ENCODE results near the gene UQCC3. TPM values are rescaled to one million over a fixed set of nuclear protein-coding genes. Genes with fewer than 3 reads are reported as not detected.

UQCC3 gene
- total and polyA plus RNA-seq, 2 donors (not counting 3 experiments of a cell fraction or from before 2014, with no cell fraction given), result 8.6 to 15.5 TPM

DNA sequence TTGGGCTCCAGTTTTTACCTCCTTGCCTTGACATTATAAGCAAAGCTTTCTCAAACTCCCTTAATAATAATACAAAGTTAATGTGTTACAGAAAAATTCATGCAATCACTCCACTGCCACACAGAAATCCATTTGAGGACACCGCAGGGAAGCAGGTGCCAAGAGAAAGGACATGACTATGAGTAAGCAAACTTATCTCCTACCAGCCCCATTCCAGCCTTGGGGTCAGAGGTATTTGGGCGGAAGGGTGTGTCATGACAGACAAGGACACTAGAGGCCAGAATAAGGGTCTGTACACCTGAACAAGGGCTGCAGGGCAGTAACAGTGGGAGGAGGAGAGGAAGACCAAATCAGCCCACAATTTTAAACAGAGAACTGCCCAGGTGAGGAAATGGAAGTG, 41.9 kb downstream of the UQCC3 start:
- ChIA-PET POLR2A (no interaction called here), CTCF (interaction anchor here (0.7 to 1.2 kb wide), 2 partner anchors 11 to 289 kb away, joined by 3 read pairs; no protein-coding TSS in a partner anchor)
- H3K36me3 ChIP-seq (ENCODE audit: control insufficient read depth in 2 of 2, extremely low read depth in 1 of 2, insufficient read depth in 2 of 2, low read length in 2 of 2), result peaks cover 31 to 39% of the 10 kb centered on the region in 2 experiments
- H3K27me3 ChIP-seq (ENCODE audit: control insufficient read depth in 2 of 2, insufficient read depth in 2 of 2, low read length in 2 of 2), result no peaks in the 10 kb centered on the region
- no peaks in the 10 kb centered on the region for H3K9me1 ChIP-seq (replicated peaks; ENCODE audit: control insufficient read depth, extremely low read depth, insufficient read depth, low read length)
- no peak for TF ChIP-seq POLR2AphosphoS5 (IDR thresholded peaks at IDR 0.05; ENCODE audit: insufficient read depth, low read depth, low read length)
- no peak for TF ChIP-seq POLR2A (IDR thresholded peaks at IDR 0.05; ENCODE audit: low read depth, low read length)
- no peak for TF ChIP-seq EZH2 (IDR thresholded peaks at IDR 0.05; ENCODE audit: borderline replicate concordance, low read depth, low read length, severe bottlenecking)
- TF ChIP-seq FOS (IDR thresholded peaks at IDR 0.05; ENCODE audit: borderline replicate concordance, insufficient read depth, low read length), result no peak
- BruUV-seq (replicated peaks), result no TSS peak
- H3K79me2 ChIP-seq (ENCODE audit: control insufficient read depth, insufficient read depth, low read length), result peaks cover 20% of the 10 kb centered on the region
- H2AFZ ChIP-seq (ENCODE audit: low read depth, low read length), result no peak overlapping the region
- intact Hi-C loops (cut with micrococcal nuclease), result no loop called here
- H3K4me2 ChIP-seq (ENCODE audit: insufficient read depth, low read length), result no peak overlapping the region
- no peak overlapping the region for H3K4me3 ChIP-seq (replicated peaks in 1 of 3; ENCODE audit: insufficient read depth in 1 of 3, low read depth in 1 of 3, low read length in 3 of 3)
- DNase-seq (ENCODE audit: low read depth, low spot score) (no peak), FAIRE-seq (no peak)
- no peak overlapping the region for H3K9ac ChIP-seq (replicated peaks; ENCODE audit: extremely low read depth, insufficient read depth, low read length)
- no peak overlapping the region for H3K27ac ChIP-seq (ENCODE audit: insufficient read depth, low read depth, low read length)
- H4K20me1 ChIP-seq (replicated peaks; ENCODE audit: control insufficient read depth, extremely low read depth, insufficient read depth, low read length), result no peaks in the 10 kb centered on the region
- peaks cover 12% of the 10 kb centered on the region for H3K4me1 ChIP-seq (ENCODE audit: control insufficient read depth, extremely low read depth, insufficient read depth, low read length)
- dilution Hi-C loops (cut with MboI; ENCODE audit: extremely low pct_ligation_motif_present, low sequenced_read_pairs), result no loop called here
- no peaks in the 10 kb centered on the region for H3K9me3 ChIP-seq (replicated peaks; ENCODE audit: control insufficient read depth, insufficient read depth, low read length)

DNA sequence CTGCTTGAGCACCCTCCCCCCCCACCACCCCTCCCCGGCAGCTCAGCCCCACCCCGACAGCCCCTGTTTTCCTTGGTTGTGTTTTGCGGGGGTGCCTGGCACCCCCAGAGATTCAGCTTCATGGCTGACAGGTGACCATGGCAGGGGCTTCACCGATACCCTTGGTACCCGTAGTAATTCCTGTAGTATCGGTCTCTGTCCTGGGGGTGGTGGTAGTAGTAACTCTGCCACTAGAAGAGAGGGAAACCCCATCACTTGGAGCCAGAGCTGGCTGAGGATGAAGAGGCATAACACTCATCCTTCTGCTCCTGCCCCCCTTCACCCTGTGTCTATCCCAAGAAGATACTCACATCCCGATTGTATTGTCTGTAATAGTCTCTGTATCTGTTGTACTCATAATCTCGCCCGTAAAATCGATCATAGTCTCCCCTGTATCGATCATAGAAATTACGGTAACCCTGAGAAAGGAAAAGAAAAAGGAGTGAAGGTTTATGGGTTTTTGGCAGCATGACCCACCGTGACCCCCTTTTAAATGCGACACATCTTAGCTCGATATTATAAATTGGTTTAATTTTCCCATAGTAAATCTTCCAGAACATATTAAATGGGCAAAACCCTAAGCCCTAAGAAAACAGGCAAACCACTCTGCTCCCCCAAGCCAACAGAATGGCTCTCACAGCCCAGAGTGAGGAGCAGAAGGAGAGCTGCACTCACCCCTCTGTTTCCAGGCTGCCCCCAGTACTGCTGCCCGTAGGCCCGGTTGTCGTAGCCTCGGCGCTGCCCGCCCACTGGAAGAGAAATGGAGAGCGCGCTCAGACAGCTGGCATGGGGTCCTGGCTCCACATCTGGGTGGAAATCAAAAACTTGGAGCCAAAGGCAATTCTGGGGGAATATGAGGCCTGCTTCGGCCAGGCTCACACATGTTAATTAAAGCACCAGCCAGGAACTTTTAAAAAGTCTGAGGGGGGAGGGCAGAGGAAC, 44.0 kb downstream of the UQCC3 start:
- BruUV-seq (replicated peaks), result no TSS peak
- Histone ChIP-seq H3K27me3 (ENCODE audit: control insufficient read depth in 2 of 2, insufficient read depth in 2 of 2, low read length in 2 of 2) (no peaks in the 10 kb centered on the region), H2AFZ (ENCODE audit: low read depth, low read length) (no peak overlapping the region), H3K4me2 (ENCODE audit: insufficient read depth, low read length) (no peak overlapping the region), H3K27ac (ENCODE audit: insufficient read depth, low read depth, low read length) (no peak overlapping the region), H4K20me1 (replicated peaks; ENCODE audit: control insufficient read depth, extremely low read depth, insufficient read depth, low read length) (no peaks in the 10 kb centered on the region), H3K79me2 (ENCODE audit: control insufficient read depth, insufficient read depth, low read length) (peaks cover 30% of the 10 kb centered on the region), H3K4me1 (ENCODE audit: control insufficient read depth, extremely low read depth, insufficient read depth, low read length) (no peaks in the 10 kb centered on the region), H3K9me3 (replicated peaks; ENCODE audit: control insufficient read depth, insufficient read depth, low read length) (no peaks in the 10 kb centered on the region), H3K9me1 (replicated peaks; ENCODE audit: control insufficient read depth, extremely low read depth, insufficient read depth, low read length) (no peaks in the 10 kb centered on the region), H3K36me3 (ENCODE audit: control insufficient read depth in 2 of 2, extremely low read depth in 1 of 2, insufficient read depth in 2 of 2, low read length in 2 of 2) (peaks cover 42 to 49% of the 10 kb centered on the region in 2 experiments), H3K4me3 (replicated peaks in 1 of 3; ENCODE audit: insufficient read depth in 1 of 3, low read depth in 1 of 3, low read length in 3 of 3) (no peak overlapping the region), H3K9ac (replicated peaks; ENCODE audit: extremely low read depth, insufficient read depth, low read length) (no peak overlapping the region)
- POLR2A ChIA-PET, result no interaction called here
- FAIRE-seq (no peak), DNase-seq (ENCODE audit: low read depth, low spot score) (no peak)
- CTCF ChIA-PET, result no interaction called here
- dilution Hi-C loops (cut with MboI; ENCODE audit: extremely low pct_ligation_motif_present, low sequenced_read_pairs) (no loop called here), intact Hi-C loops (cut with micrococcal nuclease) (no loop called here)
- TF ChIP-seq EZH2 (IDR thresholded peaks at IDR 0.05; ENCODE audit: borderline replicate concordance, low read depth, low read length, severe bottlenecking) (no peak), POLR2AphosphoS5 (IDR thresholded peaks at IDR 0.05; ENCODE audit: insufficient read depth, low read depth, low read length) (no peak), JUN (IDR thresholded peaks at IDR 0.05; ENCODE audit: borderline replicate concordance, insufficient read depth, insufficient read length, low read depth) (no peak), FOS (IDR thresholded peaks at IDR 0.05; ENCODE audit: borderline replicate concordance, insufficient read depth, low read length) (no peak), GATA2 (IDR thresholded peaks at IDR 0.05; ENCODE audit: insufficient read depth, insufficient read length, low read depth, low read length) (no peak), POLR2A (IDR thresholded peaks at IDR 0.05; ENCODE audit: low read depth, low read length) (no peak), MYC (IDR thresholded peaks at IDR 0.05; ENCODE audit: low read depth, low read length) (no peak)
- TF ChIP-seq, protein P1, sequence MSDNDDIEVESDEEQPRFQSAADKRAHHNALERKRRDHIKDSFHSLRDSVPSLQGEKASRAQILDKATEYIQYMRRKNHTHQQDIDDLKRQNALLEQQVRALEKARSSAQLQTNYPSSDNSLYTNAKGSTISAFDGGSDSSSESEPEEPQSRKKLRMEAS (IDR thresholded peaks at IDR 0.05; ENCODE audit: insufficient read depth, insufficient read length), result no peak
- TF ChIP-seq, protein P2, sequence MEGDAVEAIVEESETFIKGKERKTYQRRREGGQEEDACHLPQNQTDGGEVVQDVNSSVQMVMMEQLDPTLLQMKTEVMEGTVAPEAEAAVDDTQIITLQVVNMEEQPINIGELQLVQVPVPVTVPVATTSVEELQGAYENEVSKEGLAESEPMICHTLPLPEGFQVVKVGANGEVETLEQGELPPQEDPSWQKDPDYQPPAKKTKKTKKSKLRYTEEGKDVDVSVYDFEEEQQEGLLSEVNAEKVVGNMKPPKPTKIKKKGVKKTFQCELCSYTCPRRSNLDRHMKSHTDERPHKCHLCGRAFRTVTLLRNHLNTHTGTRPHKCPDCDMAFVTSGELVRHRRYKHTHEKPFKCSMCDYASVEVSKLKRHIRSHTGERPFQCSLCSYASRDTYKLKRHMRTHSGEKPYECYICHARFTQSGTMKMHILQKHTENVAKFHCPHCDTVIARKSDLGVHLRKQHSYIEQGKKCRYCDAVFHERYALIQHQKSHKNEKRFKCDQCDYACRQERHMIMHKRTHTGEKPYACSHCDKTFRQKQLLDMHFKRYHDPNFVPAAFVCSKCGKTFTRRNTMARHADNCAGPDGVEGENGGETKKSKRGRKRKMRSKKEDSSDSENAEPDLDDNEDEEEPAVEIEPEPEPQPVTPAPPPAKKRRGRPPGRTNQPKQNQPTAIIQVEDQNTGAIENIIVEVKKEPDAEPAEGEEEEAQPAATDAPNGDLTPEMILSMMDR (IDR thresholded peaks at IDR 0.05; ENCODE audit: extremely low read depth in 1 of 2, insufficient read depth in 1 of 2, low read depth in 1 of 2, low read length in 2 of 2), result no peak

Data from endothelial cell of umbilical vein (primary cell).